Measurements from ENCODE around the gene MYH9.

MYH9 gene

DNA sequence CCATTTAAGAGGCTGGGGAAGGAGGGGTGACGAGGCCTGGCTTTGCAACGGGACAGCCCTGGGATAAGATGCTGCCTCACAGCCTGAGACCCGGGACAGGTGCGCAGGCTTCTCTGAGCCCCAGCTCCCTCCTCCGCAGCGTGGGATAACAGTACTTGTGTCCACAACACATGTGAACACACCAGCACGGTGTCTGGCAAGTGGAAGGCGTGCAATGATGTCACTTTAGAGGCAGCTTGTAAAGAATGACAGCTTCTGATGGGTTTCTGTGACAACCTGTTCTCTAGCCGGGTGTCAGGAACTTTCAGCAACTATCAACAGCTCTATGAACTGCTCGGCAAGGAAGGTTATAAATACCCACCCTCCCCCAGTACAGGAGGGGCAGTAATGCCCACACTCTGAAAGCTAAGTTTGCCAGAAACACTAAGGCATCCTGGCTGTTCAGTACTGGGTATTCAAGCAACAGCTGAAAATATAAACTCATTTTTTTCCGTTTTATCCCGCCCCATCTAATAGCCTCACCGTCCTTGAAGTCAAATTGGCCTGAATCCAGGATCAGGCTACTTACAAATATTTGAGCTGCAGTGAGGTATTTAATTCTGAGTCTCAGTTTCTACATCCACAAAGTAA is 59.7 kb downstream of the MYH9 start:
- peak overlapping the region; percentile 98 for H3K27ac ChIP-seq
- TF ChIP-seq, protein P1, sequence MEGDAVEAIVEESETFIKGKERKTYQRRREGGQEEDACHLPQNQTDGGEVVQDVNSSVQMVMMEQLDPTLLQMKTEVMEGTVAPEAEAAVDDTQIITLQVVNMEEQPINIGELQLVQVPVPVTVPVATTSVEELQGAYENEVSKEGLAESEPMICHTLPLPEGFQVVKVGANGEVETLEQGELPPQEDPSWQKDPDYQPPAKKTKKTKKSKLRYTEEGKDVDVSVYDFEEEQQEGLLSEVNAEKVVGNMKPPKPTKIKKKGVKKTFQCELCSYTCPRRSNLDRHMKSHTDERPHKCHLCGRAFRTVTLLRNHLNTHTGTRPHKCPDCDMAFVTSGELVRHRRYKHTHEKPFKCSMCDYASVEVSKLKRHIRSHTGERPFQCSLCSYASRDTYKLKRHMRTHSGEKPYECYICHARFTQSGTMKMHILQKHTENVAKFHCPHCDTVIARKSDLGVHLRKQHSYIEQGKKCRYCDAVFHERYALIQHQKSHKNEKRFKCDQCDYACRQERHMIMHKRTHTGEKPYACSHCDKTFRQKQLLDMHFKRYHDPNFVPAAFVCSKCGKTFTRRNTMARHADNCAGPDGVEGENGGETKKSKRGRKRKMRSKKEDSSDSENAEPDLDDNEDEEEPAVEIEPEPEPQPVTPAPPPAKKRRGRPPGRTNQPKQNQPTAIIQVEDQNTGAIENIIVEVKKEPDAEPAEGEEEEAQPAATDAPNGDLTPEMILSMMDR (IDR thresholded peaks at IDR 0.05) = no peak

DNA sequence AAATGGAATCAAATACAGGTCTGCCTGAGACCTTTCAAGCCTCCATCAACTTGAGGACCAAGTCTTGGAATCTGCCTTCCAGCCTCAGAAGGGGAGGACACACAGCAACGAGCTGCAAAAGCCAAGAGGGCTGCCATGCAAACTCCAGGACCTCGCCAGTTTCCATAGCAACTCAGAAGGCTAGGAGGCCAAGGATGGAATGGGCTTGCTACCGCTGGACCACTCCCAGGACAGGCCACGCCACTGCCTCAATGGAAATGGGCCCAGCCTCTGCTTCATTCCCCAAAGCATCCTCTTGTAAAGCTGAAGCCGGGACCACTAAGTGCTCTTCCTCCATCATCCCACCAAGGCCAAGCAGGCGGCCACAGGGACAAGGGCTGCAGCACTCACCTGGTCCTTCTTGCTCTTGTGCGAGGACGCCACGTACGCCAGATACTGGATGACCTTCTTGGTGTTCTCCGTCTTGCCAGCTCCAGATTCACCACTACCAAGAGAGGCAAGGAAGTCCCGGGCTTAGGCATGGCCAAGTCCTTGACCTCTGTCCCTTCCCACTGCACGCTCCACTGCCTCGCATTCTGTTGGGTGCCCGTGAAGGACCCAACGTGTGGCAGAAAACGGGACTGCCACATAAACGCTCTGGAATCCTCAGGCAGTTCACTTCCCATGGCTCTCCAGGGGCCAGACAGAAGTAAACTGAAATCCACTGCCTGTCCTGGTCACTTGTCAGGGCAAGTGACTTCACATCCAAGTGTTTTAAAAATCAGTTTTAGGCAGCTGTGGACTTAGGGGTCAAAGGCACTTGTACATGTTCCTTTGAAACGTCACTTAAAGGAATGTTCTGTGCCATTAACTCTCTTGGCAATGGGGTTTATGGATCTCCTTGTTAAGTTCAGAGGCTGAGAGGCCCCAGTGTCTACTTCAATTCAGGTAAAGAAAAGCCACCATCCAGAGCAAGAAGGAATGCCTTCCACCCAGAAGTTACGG is 61.3 kb downstream of the MYH9 start:
- TF ChIP-seq, protein P1 (IDR thresholded peaks at IDR 0.05) = no peak
- Histone ChIP-seq H3K4me3 (peak overlapping the region; percentile 44), H3K27ac (peak overlapping the region; percentile 98)
- no peak for DNase-seq (ENCODE audit: low spot score)

More for the DNA sequence above, 59.7 kb downstream of the MYH9 start:
- H3K4me3 ChIP-seq = peak overlapping the region; percentile 56
- peak; percentile 90 for DNase-seq (ENCODE audit: low spot score)

DNA sequence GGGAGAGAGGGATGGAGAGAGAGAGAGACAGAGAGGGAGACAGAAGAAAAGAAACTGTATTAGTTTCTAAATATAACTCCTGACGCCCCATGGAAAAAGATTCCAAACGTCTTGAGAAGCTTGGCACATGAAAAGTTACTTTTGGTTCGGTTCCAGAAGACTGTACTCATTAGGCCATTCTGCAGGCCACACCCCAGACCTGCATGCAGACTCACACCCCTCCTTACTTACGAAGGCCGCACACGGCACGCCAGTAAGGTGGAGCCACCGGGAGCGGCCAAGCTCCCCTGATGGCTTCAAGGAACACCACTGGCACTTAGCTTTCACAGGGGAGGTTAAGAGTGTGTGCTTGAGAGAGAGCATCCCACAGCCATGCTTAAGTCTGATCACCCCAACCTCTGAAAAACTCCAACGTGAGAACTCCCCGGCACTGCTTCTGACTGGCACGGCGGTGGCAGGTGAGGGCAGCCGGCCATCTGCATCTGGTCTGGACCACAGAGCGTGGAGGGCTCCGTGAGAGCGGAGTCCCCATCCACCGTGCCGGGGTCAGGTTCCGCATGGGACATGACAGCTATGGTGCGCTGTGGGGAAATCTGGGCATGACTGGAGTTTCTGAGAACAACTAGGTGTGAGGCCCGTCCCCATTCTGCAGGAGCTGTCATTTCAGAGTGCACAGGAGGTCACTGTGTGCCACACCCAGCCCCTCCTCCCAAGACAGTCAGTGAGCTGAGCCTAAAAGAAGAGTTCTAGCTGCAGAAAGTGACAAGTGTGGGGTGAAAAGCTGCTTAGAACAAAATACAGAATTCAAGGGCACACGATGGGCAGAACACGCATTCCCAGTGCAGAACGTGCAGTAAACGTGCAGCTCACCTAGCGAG is 62.4 kb downstream of the MYH9 start:
- TF ChIP-seq, protein P1 (IDR thresholded peaks at IDR 0.05) = no peak
- peak; percentile 93 for DNase-seq (ENCODE audit: low spot score)
- Histone ChIP-seq H3K4me3 (peak overlapping the region; percentile 44), H3K27ac (peak overlapping the region; percentile 98 to 99)

DNA sequence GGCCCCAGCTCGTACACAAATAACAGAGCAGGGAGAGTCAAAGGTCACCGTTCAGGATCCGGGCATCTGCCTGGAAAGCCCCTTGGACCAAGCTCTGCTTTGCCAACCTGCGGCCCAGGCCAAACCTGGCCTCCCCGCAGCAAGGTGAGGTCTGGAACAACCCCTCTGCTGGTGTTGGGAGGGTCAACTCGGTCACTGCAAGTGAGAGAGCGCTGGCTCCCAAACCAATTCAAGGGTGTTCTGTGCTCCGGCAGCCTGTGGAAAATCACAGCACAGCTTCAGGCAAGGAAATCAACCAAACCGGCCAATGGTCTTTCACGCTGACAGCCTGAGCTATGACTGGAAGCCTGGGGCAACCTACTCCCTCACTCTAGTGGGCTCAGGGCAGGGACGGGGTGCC is 63.4 kb downstream of the MYH9 start:
- peak overlapping the region; percentile 98 to 99 for H3K27ac ChIP-seq
- DNase-seq (ENCODE audit: low spot score) = no peak
- peak overlapping the region; percentile 52 for H3K4me3 ChIP-seq
- TF ChIP-seq, protein P1 (IDR thresholded peaks at IDR 0.05) = no peak

DNA sequence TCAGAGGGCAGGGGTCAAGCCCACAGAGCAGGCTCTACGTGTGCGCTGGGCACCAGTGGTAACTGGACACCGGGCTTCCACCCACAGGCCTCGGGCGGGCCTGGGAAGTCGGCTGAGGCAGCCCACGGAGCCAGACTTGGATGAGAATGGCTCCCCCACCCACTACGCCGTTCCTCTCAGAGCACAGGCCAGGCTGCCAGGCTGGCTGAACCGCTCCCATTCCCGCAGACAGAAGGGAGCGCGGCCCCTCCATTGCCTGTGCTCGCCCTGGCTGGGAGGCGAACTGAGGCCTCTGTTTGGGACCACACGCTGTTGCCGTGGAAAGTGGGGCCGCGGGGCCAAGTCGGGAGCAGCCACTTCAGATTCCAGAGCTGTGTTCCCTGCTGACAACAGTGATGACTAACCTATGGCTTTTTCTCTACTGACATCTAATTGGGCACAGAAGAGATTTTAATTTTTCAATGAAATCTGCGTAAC is 63.9 kb downstream of the MYH9 start:
- DNase-seq (ENCODE audit: low spot score) = peak; percentile 93
- TF ChIP-seq, protein P1 (IDR thresholded peaks at IDR 0.05) = no peak
- H3K4me3 ChIP-seq = peak overlapping the region; percentile 52
- peak overlapping the region; percentile 98 to 99 for H3K27ac ChIP-seq

DNA sequence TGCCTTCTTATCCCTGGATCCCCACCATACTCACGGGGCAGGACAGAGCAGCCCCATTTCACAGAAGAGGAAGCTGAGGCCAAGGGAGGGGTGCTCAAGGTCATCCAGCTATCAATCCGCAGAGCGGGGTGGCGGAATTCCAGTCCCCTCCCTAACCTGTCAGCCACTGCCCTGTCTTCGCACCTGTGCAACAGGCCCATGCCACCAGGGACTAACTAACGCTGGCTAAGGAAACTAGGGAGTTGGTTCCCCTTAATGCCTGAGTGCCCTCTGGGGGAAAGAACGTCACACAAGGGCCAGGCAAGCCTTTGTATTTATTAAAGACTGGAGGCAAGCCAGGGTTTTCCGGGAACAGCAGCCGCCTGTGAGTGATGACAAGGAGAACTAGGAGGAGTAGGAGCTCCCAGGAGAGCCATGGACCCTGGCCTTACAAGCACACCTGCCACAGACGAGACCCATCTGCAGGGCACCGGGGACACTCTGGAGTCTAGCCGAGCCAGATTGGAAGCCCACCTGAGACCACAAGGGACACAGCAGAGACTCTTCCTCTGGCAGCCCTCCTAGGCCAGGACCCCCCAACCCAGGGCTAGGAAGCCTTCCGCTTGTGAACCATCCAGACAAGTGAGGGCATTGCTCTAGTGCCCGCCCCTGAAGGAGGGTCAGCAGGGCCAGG is 64.4 kb downstream of the MYH9 start:
- DNase-seq (ENCODE audit: low spot score) = peak; percentile 94
- Histone ChIP-seq H3K4me3 (peak overlapping the region; percentile 52), H3K27ac (peak overlapping the region; percentile 98 to 99)
- TF ChIP-seq, protein P1 (IDR thresholded peaks at IDR 0.05) = no peak

All from coronary artery (tissue), 2 donors.